NAMALWA (cell line): ENCODE results near the gene NADK.

Experiments used
- DNase-seq: peaks from one replicate; pipeline ENCODE4 v3.0.0-alpha.2; 2015; ENCODE audit warnings: low spot score

Gene NADK

DNA sequence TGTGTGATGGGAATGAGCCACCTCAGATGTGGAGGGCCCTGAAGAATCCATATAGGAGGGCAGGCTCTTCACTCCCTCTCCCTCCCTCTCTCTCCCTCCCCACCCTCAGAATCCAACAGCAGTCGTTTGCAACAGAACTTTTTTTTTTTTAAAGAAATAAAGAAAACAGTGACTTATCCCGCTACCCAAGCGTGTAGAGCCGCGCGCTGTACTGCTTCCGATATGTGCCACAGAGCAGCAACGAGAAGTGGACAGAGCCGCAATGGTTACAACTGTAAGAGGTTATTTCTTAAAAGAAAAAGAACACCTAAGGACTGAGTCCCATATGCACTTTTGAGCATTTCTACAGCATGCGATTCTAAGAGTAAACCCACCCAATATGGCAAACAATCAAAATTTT, 7.4 kb upstream of the NADK start:
- DNase-seq: no peak

DNA sequence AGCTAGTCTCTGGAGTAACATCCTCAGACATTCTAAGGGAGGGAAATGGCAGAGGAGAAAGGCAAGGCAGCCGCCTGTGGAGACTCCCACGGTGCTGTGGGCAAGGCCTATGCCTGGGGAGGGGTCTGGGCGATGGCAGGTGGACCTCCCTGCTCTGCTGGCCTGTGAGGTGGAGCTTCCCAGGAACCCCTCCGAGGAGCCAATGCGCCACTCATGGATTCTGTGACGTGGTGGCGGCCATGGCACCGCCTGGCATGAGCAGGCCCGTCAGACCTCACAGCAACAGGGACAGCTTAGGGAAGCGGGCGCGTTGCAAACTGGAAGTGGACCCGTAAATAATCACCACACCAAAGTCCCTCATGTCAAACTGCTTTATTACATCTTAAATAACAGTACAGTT, 6.7 kb upstream of the NADK start:
- no peak for DNase-seq

DNA sequence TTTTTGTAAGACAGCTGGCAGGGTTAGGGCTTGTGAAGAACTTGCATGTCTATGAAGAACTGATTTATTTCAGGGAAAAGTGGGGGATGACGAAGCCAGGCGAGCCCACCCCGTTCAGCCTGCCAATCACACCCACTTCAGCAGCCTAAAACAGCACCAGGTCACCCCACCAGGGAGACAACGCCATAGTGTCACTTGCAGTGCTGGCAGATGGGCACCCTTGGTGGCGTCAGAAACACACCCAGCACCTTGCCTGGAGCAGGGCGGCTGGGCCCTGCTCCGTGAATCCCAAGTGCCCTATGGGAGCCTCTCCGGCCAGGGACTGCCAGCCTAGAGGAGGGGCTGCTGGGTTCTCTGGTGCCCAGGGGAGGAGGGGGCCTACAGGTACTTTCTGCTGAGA, 5.0 kb upstream of the NADK start:
- DNase-seq: peak; percentile 42

DNA sequence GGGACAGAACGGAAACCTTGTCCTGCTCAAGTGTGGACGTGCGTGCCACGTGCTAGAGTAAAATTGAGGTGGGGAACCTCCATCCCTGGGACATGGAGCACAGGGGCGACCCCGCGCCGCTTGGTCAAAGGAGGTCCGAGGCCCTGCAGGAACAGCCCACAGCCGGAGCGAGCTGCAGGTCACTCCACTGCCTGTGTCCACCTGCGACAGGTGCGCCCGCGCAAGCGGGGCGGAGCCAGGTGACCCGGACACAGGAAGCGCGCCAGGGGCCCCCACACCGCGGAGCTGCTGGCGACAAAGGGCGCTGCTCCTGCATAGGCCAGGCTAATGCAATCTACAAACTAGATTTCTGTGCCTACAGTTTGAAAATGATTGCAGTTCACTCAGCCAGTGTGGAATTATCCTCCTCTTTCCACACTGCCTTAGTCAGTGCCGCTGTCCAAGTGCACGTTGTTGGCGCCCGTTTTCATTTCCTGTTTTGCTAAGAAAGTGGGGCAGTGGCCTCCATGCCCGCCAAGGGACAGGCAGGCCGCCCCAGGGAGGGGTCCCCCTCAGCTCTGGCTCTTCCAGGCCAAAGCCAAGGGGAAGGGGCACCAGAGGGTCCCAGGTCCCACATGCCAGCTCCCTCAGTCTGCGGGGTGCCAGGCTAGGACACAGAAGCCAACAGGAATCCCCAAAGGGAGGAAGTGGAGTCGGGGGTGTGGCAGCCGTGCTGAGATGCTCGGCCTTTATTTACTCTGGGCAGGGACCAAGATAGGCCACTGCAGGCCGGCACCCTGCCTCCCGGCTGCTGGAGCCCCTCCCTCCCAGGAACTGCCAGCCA, 4.3 kb upstream of the NADK start:
- DNase-seq: peak; percentile 77

DNA sequence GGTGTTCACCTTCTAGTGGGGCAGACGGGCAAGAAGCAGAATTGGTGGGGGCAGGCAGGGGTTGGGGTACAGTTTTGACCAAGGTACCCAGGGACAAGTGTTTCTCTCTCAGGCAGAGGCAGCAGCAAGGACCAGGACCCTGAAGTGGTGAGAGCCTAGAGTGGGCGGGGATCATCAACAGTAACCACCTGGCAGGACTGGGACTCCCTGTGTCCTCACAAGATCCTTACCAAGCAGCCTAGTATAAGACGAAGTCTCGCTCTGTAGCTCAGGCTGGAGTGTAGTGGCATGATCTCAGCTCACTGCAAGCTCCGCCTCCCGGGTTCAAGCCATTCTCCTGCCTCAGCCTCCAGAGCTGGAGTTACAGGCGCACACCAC, 3.2 kb upstream of the NADK start:
- DNase-seq: peak; percentile 71

DNA sequence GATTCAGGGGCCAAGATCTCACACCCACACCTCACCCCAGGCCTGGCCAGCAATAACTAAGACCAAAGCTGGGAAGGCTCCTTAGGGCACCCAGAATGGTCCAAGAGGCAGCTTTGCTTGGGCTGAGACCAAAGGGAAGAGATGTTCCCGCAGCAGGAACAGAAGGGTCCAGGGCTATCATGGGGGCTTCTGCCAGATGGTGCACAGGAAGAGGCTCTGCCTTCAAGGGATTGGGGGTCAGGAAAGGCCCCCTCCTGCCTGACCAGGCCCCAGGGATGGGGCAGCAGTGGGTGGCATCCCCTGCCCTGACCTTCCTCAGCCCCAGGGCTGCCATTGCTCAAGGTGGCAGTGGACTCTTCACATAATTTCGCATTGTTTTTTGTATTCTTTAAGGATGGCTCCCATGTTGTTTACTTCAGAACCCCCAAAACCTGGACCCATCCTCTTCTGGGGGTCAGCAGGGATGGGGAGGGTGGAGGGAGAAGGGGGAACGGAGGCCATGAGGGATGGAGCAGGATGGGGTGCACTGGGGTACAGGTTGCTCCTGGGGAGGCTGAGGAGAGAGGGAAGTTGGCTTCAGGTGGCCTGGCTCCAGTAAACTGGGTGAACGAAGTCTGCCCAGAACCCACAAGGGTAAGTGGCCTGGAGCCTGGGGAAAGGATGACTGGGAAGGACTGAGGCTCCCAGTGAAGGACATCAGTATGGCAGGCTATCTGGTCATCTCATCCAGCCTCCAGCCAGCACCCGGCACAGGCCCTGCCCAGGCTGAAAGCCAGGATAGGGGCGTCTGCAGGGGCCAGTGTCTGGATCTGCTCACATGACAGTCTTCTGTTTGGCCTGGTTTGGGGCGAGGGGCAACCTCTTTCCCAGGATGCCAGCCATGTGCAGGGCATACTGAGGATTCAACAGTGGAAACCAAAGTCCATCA, 2.6 kb upstream of the NADK start:
- DNase-seq: peak; percentile 40

DNA sequence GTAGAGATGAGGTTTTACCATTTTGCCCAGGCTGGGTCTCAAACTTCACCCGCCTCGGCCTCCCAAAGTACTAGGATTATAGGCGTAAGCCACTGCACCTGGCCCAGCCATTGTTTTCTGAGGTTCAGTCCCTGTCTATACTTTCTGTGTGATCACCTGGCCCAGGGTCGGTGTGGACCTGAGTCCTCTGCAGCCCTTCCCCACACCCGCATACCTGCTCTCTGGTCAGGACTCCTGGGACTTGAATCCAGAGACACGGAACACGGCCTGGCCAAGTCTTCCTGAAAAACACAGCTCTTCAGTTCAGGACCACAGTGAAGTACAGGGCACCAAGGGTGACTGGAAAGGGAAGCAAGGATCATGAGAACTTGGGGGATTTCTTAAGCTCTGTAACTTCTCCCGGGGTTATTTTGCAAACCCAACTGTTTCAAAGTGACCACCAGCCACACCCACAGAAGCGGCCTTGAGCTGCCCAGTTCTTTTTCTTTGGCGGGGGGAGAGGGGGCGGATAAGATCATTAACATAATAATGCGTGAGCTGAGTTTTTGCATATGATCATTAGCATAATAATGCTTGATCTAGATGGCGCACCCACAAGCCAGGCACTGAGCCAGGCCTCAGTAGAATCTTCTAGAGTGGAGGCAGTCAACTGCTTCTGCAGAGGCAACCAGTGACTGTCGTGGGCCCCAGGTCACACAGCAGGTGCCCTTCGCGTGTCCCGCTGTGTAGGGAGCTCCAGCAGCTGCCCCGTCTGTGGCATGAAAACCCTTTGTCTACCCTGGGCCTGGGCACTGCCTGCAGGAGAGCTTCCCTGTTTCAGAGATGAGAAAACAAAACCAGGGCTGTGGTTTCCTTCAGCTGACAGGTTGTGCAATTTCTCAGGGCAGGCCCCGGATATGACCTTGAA, 1.7 kb upstream of the NADK start:
- peak; percentile 93 for DNase-seq

DNA sequence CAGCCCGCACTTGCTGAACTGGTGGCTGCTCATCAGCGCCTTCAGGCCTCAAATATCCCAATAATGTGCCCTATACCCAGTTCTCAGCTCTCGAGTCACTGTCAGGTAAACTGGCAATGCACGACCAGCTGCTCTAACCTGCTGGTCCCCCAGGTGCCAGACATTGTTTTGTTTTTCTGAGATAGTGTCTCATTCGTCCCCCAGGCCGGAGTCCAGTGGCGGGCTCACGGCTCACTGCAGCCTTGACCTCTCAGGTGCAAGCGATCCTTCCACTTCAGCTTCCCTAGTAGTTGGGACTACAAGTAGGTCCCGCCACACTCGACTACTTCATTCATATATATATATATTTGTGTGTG, 1.0 kb upstream of the NADK start:
- peak; percentile 68 for DNase-seq

DNA sequence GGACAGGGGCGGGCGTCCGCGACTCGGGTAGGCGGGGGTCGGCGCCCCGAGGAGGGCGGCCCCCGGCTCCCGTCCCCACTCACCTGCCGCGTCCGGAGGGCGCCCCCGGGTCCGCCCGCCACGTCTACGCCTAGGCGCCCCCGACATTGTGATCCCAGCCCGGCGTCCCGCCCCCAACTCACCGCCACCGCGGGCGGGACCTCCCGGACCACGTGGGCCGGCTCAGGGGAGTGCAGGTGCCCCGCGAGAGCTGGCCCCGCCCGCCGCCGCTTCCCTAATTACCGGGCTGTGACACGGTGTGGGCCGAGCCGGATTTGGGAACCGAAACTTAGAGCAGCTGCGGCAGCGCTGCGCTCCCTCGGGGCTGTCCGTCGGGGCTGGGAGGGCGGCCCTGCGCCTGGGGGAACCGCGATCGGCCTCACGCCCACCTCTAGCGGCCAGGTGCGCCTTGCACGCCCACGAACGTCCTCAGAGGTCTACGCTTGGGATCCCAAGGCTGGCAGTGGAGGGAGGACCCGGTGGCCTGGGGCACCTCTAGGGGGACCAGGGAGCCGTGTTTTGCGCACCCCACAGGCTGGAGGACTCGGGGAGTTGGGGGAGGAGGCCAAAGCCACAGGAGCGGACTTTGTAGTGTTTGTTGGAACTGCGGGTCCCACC, 521 bp upstream of the NADK start:
- peak; percentile 99 for DNase-seq

DNA sequence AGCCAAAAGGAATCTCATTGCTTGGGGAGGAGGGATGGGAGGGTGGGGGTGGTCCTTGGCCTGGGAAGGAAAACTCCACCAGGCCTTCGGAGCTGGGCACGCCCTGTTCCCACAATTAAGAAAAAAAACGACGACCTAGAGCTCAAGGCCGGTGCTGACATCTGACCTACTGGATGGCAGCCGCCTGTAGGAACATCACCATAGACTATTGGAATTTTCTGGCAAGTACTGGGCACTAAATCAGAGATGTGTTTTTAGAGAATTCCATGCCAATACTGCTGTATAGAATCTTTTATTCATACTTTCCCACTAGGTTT, 729 bp downstream of the NADK start:
- peak; percentile 58 for DNase-seq

DNA sequence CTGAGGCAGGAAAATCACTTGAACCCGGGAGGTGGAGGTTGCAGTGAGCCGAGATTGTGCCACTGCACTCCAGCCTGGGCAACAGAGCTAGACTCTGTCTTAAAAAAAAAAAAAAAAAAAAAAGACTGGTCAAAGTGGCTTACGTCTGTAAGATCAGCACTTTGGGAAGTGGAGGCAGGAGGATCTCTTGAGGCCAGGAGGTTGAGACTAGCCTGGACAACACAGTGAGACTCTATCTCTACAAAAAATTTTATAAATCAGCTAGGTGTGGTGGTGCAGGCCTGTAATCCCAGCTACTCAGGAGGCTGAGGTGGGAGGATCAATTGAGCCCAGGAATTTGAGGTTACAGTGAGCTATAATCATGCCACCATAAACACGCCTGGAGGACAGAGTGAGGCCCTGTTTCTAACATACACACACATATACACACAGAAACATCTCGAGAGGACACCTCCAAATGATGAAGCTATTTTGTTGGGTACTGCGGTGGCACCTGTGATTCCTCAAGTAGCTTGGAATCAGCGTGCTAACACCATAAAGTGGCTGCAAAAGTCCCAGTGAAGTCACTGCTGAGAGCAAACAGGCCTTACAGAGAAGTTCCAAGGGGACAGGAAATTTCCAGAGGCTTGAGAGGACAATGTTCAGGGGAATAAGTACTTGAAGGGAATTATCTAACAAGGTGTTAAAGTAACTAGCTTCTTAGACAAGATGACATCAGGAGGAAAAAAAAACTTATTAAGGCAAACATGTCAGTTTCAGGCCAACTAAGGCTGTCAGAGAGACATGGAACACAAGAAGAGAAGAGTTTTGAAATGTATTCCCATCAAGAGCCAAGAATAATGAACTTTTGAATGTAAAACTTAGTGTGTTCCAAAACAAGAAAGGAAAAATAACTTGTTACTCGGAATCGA, 1.3 kb downstream of the NADK start:
- peak; percentile 72 for DNase-seq

DNA sequence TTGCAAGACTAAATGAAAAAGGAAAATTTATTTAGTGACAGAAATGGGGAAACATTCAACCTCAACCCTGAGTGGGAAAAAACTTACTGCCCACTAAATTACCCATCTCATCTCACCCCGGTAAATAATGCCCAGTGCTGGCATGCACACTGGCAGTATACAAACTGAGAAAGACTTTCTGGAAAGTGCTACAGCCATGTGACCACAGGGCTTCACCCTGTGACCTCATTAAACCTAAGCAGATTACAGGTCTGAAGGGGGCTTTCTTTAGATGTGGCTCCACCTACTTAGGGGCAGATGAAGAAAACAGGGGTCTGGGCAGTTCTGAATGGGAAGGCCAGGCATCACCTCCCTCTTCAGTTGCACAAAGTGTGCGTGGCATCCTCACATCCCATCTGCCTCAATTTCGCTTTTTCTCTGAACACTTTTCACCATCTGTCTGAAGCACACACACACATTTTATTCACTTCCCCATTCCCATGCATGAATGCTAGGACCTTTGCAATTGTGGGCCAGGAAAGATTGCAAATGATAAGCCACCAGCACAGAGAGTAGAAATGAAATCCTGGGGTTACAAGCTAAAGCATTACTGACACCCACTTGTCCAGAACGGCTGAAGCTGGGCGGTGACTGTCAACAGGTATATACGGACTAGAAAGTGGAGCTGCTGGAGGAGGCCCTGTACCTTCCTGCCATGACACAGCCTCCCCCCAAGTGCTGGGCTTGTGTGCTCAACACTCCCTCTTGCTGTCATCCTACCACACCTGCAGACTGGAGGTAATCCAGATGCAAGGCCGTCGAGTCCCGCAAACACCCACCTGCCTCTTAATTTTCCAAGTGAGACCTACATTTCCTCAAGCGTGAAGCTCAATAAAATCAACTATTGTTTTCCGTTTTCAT, 2.7 kb downstream of the NADK start:
- peak; percentile 86 for DNase-seq

DNA sequence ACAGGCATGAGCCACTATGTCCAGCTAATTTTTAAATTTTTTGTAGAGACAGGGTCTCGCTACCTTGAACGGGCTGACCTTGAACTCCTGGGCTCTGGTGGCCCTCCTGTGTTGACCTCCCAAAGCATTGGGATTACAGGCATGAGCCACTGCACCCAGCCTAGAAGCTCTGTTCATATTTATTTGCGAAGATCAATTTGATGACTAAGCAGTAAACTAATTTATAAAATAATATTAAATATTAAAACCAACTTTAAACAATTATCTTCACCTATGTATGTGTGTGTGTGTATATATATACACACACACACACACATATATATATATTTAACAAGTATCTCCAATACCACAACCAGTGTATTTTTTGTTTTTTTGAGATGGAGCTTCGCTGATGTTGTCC, 4.4 kb downstream of the NADK start:
- no peak for DNase-seq

DNA sequence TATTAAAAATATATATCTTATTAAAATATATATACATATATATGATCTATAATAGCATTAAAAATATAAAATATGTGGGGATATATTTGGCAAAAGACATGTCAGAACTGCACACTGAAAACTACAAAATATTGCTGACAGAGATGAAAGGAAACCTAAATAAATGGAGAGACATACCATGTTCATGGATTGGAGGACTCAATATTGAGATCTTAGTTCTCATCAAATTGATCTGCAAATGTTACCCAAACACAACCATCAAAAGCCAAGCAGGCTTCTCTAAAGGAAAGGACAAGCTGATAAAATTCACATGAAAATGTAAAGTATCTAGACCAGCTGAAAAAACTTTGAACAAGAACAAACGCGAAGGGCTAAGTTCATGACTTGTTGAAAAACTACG, 7.2 kb downstream of the NADK start:
- no peak for DNase-seq

DNA sequence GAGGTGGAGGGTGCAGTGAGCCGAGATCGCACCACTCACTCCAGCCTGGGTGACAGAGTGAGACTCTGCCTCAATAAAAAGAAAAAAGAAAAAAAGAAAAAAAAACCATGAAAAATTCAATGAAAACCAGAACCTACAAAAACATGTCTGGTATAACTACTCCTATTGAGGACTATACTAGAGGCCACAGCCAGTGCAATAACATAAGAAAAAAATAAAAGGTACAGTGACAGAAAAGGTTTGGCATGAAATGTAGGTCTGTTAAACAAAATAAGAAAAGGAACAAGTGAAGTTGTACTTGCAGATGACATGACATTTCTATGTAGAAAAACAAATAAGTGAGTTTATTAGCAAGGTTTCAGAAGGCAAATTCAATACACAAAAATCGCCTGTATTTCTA, 8.2 kb downstream of the NADK start:
- no peak for DNase-seq

DNA sequence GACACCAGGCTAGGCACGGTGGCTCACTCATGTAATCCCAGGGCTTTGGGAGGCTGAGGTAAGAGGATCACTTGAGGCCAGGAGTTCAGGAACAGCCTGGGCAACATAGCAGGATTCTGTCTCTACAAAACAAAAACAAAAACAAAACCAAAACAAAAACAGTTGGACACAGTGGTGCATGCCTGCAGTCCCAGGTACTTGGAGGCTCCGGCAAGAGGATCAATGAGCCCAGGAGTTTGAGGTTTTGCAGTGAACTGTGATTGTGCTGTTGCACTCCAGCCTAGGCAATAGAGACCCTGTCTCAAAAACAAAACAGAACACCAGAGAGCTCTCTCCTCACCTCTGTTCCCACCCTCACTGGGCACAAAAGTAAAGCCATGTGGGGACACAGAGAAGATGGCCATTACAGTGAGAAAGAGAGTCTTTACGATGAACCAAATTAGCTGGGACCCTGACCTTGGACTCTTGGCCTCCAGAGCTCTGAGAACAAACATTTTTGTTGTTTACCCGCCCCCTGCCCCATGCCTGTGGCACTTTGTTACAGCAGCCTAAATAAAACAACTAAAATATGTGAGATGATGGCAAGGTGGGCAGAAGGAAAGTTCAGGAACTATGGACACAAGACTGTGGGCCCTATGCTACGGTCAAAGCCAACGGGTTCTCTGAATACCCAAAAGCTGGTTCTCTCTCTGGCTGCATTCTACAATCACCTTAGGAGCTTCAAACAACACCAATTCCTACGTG, 9.8 kb downstream of the NADK start:
- DNase-seq: no peak

DNA sequence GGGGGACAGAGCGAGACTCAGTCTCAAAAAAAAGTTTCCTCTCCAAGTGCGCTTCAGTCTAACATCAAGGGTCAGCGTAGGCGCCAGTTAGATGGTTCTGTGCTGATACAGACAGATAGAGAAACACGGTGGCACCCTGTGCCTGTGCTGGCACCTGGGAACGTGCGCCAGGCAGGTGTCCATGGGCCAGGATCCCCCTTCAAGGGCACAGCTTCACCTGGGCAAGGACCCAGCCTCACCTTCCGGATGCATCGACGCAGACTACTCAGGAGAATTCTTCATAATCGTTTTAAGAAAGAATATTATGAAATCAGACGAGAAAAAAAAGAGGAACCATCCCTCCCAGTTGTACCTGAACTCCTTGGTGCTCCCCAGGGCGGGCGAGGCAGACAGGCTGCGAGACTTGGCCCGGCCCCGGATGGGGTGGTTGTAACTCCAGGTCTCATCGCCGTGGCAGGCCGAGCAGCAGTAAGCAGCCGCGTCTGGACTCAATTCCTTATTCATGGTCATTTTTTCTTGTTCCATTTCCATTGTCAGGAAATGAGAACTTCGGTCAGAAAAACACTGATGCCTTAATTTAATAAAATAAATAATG, 13.3 kb downstream of the NADK start:
- DNase-seq: no peak
